CD4-positive, alpha-beta T cell (primary cell): Measurements from ENCODE around the gene ITGB2. TPM values are rescaled to one million over a fixed set of nuclear protein-coding genes. Genes with fewer than 3 reads are reported as not detected.
A peak's percentile ranks its signal among the peaks of the same experiment; 100 is the strongest.

Experiments used
- ATAC-seq: fragments of 200-7000 bp; cut with Tn5 transposase; one replicate; pipeline ENCODE4 v1.10.0; 2022; ENCODE audit warnings: mild to moderate bottlenecking; ENCODE audit not compliant: poor library complexity
- CTCF ChIA-PET: fragments of 350-600 bp; sonication (Branson Sonifier 250); formaldehyde crosslinking; loops from one replicate; lab custom pipeline; 2021; ENCODE audit warnings: antibody characterized with exemption, inconsistent platforms; lab: Charles Lee
- POLR2A ChIA-PET: fragments of 350-600 bp; sonication (Branson Sonifier 250); formaldehyde crosslinking; loops from one replicate; lab custom pipeline; 2021; ENCODE audit warnings: antibody characterized with exemption, inconsistent platforms; lab: Charles Lee
- DNase-seq, 14 experiments: peaks; one replicate each; pipeline ENCODE4 v3.0.0-alpha.2; 2013 to 2020; ENCODE audit warnings: mixed read lengths in 2 of 14
- H3K27ac ChIP-seq, 2 donors: one replicate each; pipeline versions ENCODE4 v1.5.1 to v1.7.0; 2013; ENCODE audit warnings: low read length in 2 of 2, low read depth in 1 of 2, mild to moderate bottlenecking in 1 of 2
- H3K27me3 ChIP-seq, 2 experiments: 1 replicate in 1 of 2; 2 replicates in 1 of 2; pipeline versions ENCODE4 v1.6.1 to v1.7.0; 2013; ENCODE audit warnings: low read length in 2 of 2, control low read depth in 1 of 2, mild to moderate bottlenecking in 1 of 2, moderate library complexity in 1 of 2; ENCODE audit not compliant: insufficient read depth in 2 of 2, control insufficient read depth in 1 of 2
- H3K36me3 ChIP-seq: one replicate; pipeline ENCODE4 v1.6.1; 2013; ENCODE audit warnings: low read length, control low read depth; ENCODE audit not compliant: insufficient read depth
- H3K4me1 ChIP-seq: one replicate; pipeline ENCODE4 v1.6.1; 2013; ENCODE audit warnings: low read length, control low read depth; ENCODE audit not compliant: insufficient read depth
- H3K4me3 ChIP-seq: one replicate; pipeline ENCODE4 v1.5.1; 2013; ENCODE audit warnings: mild to moderate bottlenecking, low read length, moderate library complexity
- H3K9me3 ChIP-seq, 2 experiments: 1 replicate in 1 of 2; 2 replicates in 1 of 2; pipeline versions ENCODE4 v1.6.1 to v1.7.0; 2013; ENCODE audit warnings: low read length in 2 of 2, mild to moderate bottlenecking in 2 of 2, control low read depth in 1 of 2, moderate library complexity in 1 of 2; ENCODE audit not compliant: control insufficient read depth in 1 of 2, insufficient read depth in 1 of 2
- H3K27ac Mint-ChIP-seq: one replicate; pipeline ENCODE4 v1.8.0; 2020; ENCODE audit warnings: mixed read lengths
- H3K27me3 Mint-ChIP-seq: one replicate; pipeline ENCODE4 v1.8.0; 2021; ENCODE audit warnings: mixed read lengths
- H3K36me3 Mint-ChIP-seq: one replicate; pipeline ENCODE4 v1.8.0; 2021; ENCODE audit warnings: low read depth, mixed read lengths
- H3K4me1 Mint-ChIP-seq: one replicate; pipeline ENCODE4 v1.8.0; 2021; ENCODE audit warnings: low read depth, mixed read lengths
- H3K4me3 Mint-ChIP-seq: one replicate; pipeline ENCODE4 v1.8.0; 2020; ENCODE audit warnings: mild to moderate bottlenecking, mixed read lengths
- H3K9me3 Mint-ChIP-seq: one replicate; pipeline ENCODE4 v1.8.0; 2020; ENCODE audit warnings: mixed read lengths
- CTCF ChIP-seq: fragments of 200-600 bp; IDR thresholded peaks from one replicate; pipeline ENCODE4 v1.8.0; 2022; ENCODE audit warnings: antibody characterized with exemption, mild to moderate bottlenecking
- intact Hi-C, 2 experiments: fragments of 100-400 bp; cut with DNase I in 1 of 2; cut with micrococcal nuclease in 1 of 2; formaldehyde crosslinking; loops; one replicate each; pipeline versions ENCODE4 v1.15.1 to v1.9.0; 2023 to 2025; cut with DNase I, micrococcal nuclease
- total RNA-seq, 174 experiments: library from RNA in 2 of 174; stranded (reverse) in 2 of 174; gene quantifications; one replicate each; pipeline ENCODE4 v1.2.3 and lab custom pipeline; 2021 to 2026

The ITGB2 gene
- total RNA-seq, 2 experiments from 2014 or later: 283 to 284 TPM

- peaks cover 62% of the 10 kb centered on the region for H3K4me1 Mint-ChIP-seq
- CTCF ChIA-PET: no interaction called here
- intact Hi-C loops: loop anchor here in 1 of 2 experiments (2.0 kb wide), 1 partner anchor 14 kb away; no protein-coding TSS in a partner anchor
Measured at GRCh38 chr21:44854664-44855446, 65.8 kb downstream of the ITGB2 start.

GRCh38 chr21:44854391-44854663 lies 66.4 kb downstream of the ITGB2 start:
- H3K9me3 ChIP-seq: no peaks in the 10 kb centered on the region
- TF ChIP-seq CTCF: no peak
- Mint-ChIP-seq H3K36me3 (peaks cover 91% of the 10 kb centered on the region), H3K9me3 (no peaks in the 10 kb centered on the region), H3K4me3 (peak overlapping the region; percentile 58), H3K4me1 (peaks cover 62% of the 10 kb centered on the region), H3K27me3 (no peaks in the 10 kb centered on the region), H3K27ac (peak overlapping the region; percentile 95)
- peak in 3 of 14 experiments; percentile 33 to 50 (median 34) for DNase-seq
- peaks cover 43% of the 10 kb centered on the region for H3K4me1 ChIP-seq
- no peak overlapping the region for H3K4me3 ChIP-seq
- H3K27me3 ChIP-seq: no peaks in the 10 kb centered on the region
- peaks cover 89% of the 10 kb centered on the region for H3K36me3 ChIP-seq
- peak overlapping the region in 1 of 2 donors; percentile 33 for H3K27ac ChIP-seq
- POLR2A ChIA-PET: interaction anchor here (1.7 to 2.7 kb wide), 2 partner anchors 18 to 19 kb away, joined by 4 to 13 read pairs; partner anchors contain the start of gene PTTG1IP
- CTCF ChIA-PET: no interaction called here
- peak; percentile 44 for ATAC-seq
- intact Hi-C loops: loop anchor here in 1 of 2 experiments (2.0 kb wide), 1 partner anchor 14 kb away; no protein-coding TSS in a partner anchor

More at GRCh38 chr21:44854664-44855446, 65.8 kb downstream of the ITGB2 start:
- Histone ChIP-seq H3K4me3 (no peak overlapping the region), H3K27ac (peak overlapping the region in 1 of 2 donors; percentile 15), H3K9me3 (no peaks in the 10 kb centered on the region), H3K4me1 (peaks cover 43% of the 10 kb centered on the region), H3K36me3 (peaks cover 89% of the 10 kb centered on the region), H3K27me3 (no peaks in the 10 kb centered on the region)
- POLR2A ChIA-PET: interaction anchor here (1.7 to 2.7 kb wide), 2 partner anchors 17 to 19 kb away, joined by 4 to 13 read pairs; partner anchors contain the start of gene PTTG1IP
- no peak for TF ChIP-seq CTCF
- no peaks in the 10 kb centered on the region for H3K27me3 Mint-ChIP-seq
- peak overlapping the region; percentile 58 for H3K4me3 Mint-ChIP-seq
- H3K9me3 Mint-ChIP-seq: no peaks in the 10 kb centered on the region
- peak overlapping the region; percentile 95 for H3K27ac Mint-ChIP-seq
- H3K36me3 Mint-ChIP-seq: peaks cover 91% of the 10 kb centered on the region
- DNase-seq: peak in 7 of 14 experiments; percentile 26 to 55 (median 38)
- ATAC-seq: peak; percentile 71

GRCh38 chr21:44853601-44854390 lies 66.9 kb downstream of the ITGB2 start:
- Histone ChIP-seq H3K9me3 (no peaks in the 10 kb centered on the region), H3K4me3 (no peak overlapping the region), H3K36me3 (peaks cover 89% of the 10 kb centered on the region), H3K4me1 (peaks cover 43% of the 10 kb centered on the region), H3K27ac (peak overlapping the region in 1 of 2 donors; percentile 33), H3K27me3 (no peaks in the 10 kb centered on the region)
- intact Hi-C loops: loop anchor here in 1 of 2 experiments (2.0 kb wide), 1 partner anchor 15 kb away; no protein-coding TSS in a partner anchor
- no peaks in the 10 kb centered on the region for H3K9me3 Mint-ChIP-seq
- peak overlapping the region; percentile 95 for H3K27ac Mint-ChIP-seq
- no peak for DNase-seq
- no peaks in the 10 kb centered on the region for H3K27me3 Mint-ChIP-seq
- H3K36me3 Mint-ChIP-seq: peaks cover 90% of the 10 kb centered on the region
- H3K4me3 Mint-ChIP-seq: peak overlapping the region; percentile 58
- CTCF ChIA-PET: no interaction called here
- POLR2A ChIA-PET: interaction anchor here (1.7 to 2.1 kb wide), 2 partner anchors 18 to 20 kb away, joined by 4 to 9 read pairs; partner anchors contain the start of gene PTTG1IP
- TF ChIP-seq CTCF: no peak
- ATAC-seq: no peak
- peaks cover 62% of the 10 kb centered on the region for H3K4me1 Mint-ChIP-seq
